GM12874 (cell line): Measurements from ENCODE around the gene PRLR.

Source experiments
- CTCF ChIP-seq: IDR thresholded peaks from 2 replicates; pipeline ENCODE4 v1.5.1; 2011; ENCODE audit warnings: low read depth, mild to moderate bottlenecking, control low read depth, low read length, moderate library complexity; ENCODE audit not compliant: insufficient read depth

Gene PRLR

GRCh38 chr5:35030426-35031100 lies 199.7 kb downstream of the PRLR start:
- TF ChIP-seq CTCF = peak; percentile 21; the same call in 1 of the 2 replicates

- no peak for TF ChIP-seq CTCF
These were observed 201.0 kb downstream of the PRLR start for GRCh38 chr5:35029333-35029732.

- no peak for TF ChIP-seq CTCF
These were observed 203.3 kb downstream of the PRLR start for GRCh38 chr5:35026941-35027340.

- no peak for TF ChIP-seq CTCF
These were observed 203.9 kb downstream of the PRLR start for GRCh38 chr5:35026280-35026840.

GRCh38 chr5:35024911-35025510 lies 205.3 kb downstream of the PRLR start:
- no peak for TF ChIP-seq CTCF

- no peak for TF ChIP-seq CTCF
These were observed 206.7 kb downstream of the PRLR start for GRCh38 chr5:35023391-35024178.
